22Rv1 (cell line): ENCODE results near the gene LSM10.

Experiments used
- ZFX ChIP-seq: fragments of 450-650 bp; IDR thresholded peaks from 2 replicates; pipeline ENCODE4 v1.6.1; 2017; ENCODE audit warnings: antibody characterized with exemption, borderline replicate concordance
- TF ChIP-seq, protein P1 (sequence below): fragments of 450-650 bp; IDR thresholded peaks from 2 replicates; pipeline ENCODE4 v1.5.1; 2017; ENCODE audit warnings: mild to moderate bottlenecking

- TF ChIP-seq, protein P1, sequence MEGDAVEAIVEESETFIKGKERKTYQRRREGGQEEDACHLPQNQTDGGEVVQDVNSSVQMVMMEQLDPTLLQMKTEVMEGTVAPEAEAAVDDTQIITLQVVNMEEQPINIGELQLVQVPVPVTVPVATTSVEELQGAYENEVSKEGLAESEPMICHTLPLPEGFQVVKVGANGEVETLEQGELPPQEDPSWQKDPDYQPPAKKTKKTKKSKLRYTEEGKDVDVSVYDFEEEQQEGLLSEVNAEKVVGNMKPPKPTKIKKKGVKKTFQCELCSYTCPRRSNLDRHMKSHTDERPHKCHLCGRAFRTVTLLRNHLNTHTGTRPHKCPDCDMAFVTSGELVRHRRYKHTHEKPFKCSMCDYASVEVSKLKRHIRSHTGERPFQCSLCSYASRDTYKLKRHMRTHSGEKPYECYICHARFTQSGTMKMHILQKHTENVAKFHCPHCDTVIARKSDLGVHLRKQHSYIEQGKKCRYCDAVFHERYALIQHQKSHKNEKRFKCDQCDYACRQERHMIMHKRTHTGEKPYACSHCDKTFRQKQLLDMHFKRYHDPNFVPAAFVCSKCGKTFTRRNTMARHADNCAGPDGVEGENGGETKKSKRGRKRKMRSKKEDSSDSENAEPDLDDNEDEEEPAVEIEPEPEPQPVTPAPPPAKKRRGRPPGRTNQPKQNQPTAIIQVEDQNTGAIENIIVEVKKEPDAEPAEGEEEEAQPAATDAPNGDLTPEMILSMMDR, result no peak
- no peak for TF ChIP-seq ZFX
Measured at GRCh38 chr1:36359383-36359782, 38.3 kb downstream of the LSM10 start.
